GM19240 (cell line): ENCODE results near the gene KRTAP12-2.
"Not testable (repeated sequence)": the region's sequence is repeated elsewhere in the genome, so short reads cannot be mapped to it uniquely, and the experiment has no call there.

Source experiments
- DNase-seq: peaks from one replicate; pipeline ENCODE4 v3.0.0; 2011; ENCODE audit warnings: low spot score; ENCODE audit not compliant: insufficient read length

The KRTAP12-2 gene

DNA sequence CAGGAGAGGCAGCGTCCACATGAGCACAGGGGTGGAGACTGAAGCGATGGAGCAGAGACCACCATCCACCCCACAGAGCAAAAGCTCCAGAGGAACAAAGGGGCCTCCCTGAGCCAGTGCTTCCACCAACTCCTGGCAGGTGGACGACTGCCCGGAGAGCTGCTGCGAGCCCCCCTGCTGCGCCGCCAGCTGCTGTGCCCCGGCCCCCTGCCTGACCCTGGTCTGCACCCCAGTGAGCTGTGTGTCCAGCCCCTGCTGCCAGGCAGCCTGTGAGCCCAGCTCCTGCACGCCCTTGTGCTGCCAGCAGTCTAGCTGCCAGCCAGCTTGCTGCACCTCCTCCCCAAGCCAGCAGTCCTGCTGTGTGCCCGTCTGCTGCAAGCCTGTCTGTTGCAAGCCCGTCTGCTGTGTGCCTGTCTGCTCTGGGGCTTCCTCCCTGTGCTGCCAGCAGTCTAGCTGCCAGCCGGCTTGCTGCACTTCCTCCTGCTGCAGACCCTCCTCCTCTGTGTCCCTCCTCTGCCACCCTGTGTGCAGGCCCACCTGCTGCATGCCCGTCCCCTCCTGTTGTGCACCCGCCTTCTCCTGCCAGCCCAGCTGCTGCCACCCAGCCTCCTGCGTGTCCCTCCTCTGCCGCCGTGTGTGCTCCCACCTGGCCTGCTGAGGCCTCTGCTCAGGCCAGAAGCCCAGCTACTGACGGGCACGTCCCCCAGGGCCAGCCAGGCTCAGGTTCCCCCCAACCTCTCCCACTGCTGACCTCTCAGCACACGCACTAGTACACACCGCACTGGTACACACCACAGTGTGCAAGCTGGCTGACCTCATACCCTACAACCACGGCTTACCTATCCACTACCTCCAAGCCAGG lies 35.6 kb upstream of the KRTAP12-2 start:
- DNase-seq, result no peak

DNA sequence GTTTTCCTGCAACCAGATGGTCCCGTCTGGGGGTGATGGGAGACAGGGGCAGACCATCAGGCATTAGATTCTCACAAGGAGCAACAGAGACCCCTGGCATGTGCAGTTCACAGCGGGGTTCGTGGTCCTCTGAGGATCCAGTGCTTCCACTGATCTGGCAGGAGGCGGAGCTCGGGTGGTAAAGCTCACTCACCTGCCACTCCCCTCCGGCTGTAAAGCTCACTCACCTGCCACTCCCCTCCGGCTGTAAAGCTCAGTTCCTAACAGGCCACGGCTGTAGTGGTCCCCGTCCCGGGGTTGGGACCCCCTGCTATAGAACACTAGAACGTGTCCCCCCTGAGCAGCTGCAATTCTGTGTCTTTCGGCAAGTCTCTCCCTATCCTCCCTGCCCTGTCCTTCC lies 34.8 kb upstream of the KRTAP12-2 start:
- DNase-seq, result no peak

DNA sequence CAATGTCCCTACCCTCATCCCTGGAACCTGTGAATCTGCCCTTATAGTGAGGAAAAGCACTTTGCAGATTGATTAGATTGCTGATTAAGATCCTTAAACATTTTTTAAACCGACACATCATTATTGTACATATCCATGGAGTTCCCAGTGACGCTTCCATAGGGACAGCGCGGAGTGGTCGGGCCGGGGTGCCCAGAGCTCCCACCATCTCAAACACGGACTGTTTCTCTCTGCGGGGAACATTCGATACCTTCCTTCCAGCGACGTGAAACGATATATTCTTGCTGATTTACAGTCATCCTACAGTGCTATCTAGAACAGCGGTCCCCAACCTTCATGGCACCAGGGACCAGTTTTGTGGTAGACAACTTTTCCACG lies 34.3 kb upstream of the KRTAP12-2 start:
- DNase-seq, result no peak

DNA sequence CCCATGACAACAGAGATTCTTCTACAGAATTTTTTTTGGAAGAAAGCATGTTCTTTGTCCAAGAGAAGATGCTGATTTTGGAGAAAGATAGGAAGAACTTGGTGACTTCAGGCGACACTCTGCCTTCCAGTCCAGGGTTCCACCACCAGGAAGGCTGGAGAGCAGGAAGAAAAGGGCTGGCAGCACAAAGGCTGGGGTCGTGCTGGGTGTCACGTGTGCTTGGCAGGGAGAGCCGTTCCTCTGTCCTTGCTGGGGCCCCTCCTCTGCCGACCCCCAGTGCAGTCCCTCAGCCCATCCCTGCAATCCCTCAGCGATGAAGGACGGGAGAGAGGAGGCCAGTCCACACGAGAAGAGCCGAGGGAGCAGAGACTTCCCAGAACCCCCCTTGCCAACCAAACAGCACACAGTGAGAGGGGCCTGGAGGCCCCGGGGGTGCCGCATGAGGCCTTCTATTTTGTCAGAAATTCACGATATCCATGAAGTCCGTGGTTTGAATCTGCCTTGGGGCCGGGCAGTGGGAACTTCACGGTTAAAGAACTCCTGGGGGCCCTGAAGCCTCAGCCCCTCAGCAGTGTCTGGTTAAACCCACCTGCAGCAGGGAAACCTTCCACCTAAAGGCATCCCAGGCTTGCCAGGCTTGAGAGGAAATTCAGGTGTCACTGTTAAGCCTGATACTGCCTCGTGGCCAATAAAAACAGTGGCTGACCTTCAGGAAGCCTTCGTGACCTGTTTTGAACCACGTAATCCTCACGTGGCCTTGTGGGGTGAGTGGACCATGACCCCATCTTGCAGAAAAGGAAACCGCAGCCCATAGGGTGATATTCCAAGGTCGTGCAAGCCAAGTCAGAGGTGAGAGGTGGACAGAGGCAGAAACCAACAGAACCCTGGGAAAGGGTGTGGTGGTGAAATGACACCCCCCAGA lies 33.6 kb upstream of the KRTAP12-2 start:
- no peak for DNase-seq

DNA sequence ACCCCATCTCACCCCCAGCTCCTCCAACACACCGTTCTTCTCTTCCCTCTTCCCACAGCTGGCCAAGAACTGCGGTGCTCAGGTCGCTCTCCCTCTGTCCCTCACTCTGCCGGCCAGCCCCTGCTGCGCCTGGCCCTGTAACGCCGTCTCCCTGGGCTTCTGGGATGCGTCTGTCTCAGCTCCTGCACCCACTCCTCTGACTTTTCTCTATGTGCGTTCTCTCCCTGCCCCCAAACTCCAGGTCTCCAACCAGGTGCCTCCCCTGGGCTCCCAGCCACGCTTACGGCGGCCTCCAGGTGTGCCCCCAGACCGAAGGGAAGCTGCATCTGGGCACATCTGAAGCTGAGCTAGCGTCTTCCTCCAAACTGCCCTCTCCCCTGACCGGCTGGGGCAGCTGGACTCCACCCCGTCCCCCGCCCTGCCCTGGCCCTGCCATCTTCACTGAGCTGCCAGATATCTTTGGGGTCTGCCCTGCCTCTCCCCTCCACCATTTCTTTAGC lies 32.8 kb upstream of the KRTAP12-2 start:
- no peak for DNase-seq

DNA sequence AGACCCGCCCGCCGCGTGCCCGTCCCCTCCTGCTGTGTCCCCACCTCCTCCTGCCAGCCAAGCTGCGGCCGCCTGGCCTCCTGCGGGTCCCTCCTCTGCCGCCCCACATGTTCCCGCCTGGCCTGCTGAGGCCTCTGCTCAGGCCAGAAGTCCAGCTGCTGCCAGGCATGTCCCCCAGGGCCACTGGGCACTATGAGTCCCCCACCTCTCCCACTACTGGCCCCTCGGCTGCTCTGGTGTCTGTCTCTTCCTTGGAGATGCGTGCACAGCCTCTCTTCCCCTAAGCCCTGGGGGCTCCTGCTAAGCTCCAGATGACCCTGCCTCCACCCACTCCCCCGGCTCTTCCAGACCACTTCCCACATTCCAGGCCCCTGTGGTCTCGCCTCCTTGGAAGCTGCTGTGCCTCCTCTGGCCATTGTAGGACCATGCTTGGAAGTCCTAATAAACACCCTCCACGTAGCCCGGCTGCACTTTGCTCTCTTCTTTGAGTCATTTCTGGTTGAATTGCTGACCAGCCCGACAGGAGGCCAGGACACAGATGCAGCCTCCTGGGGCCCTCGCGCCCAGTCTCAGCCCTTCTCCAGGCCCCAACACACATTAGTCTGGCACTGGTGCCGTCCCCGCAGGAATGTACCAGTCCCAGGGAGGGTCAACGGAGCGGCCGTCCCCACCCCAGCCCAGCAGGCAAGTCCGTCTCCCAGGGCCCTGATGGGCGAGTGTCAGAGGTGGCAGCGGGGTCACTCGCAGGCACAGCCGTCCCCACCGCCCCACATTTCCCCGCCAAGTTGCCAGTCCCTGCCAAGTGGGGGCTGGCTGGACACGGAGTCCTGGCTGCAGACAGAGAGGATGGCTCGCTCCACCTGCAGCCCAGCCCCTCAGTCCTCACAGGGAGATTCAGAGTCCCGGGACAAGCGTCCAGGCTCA lies 31.3 kb upstream of the KRTAP12-2 start:
- no peak for DNase-seq

GRCh38 chr21:44697172-44697810 lies 30.6 kb upstream of the KRTAP12-2 start, which contains the start of gene KRTAP10-12:
Gene KRTAP10-12 (plus strand): TSS chr21:44697172. CDS start chr21:44697202, 30 bp downstream.
- not testable (repeated sequence) for DNase-seq

DNA sequence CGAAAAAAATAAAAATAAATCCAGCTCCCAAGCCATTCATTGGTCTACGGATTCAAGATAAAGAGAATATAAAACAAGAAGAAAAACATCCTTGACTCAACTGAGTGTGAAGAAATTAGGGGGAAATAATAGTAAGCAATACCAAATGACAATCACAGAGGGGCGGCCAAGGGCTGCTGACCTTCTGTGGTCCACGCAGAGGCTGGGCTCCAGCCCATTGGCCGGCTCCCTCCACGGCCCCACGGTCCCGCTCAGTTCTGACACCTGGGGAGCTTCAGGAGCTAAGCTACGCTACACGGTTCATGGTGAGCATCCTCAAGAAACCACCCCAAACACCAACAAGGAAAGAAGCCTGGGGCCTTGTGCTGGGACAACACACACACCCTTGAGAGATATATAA lies 29.8 kb upstream of the KRTAP12-2 start:
- DNase-seq, result no peak

DNA sequence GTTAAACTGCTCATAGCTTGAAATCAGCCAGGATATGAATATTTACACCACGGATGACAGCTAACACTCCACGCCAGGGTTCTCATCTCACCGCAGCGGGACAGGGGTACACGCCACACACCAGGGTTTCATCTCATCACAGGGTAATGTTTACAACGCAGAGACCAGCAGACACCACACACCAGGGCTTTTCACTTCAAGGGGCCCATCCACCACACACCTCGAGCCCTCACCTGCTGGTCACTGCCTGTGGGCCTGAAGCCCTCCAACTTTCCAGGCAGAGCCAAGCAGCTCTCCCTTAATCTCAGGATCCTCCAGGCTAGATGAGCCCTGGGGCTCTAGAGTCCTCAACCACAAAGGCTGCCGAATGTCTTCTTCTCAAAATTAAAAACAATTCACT lies 28.9 kb upstream of the KRTAP12-2 start:
- no peak for DNase-seq

- no peak for DNase-seq
These were observed 28.5 kb upstream of the KRTAP12-2 start for GRCh38 chr21:44695184-44695583.

GRCh38 chr21:44694776-44695175 lies 28.0 kb upstream of the KRTAP12-2 start:
- no peak for DNase-seq

- DNase-seq, result no peak
These were observed 26.2 kb upstream of the KRTAP12-2 start for GRCh38 chr21:44692798-44693512.

DNA sequence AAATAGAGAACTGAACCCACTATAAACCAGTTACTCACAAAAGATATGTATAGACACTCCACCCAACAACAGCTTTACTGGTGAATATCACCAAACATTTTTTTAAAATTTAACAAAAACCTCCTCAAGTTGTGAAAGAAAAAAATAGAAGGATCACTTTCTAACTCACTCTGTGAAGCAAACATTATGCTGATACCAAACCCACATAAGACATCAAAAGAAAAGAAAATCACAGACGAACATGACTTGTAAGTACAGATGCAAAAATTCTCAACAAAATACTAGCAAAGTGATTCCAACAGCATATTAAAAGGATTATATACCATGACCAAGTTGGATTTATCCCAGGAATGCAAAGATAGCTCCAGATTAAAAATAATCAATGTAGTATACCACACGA lies 25.0 kb upstream of the KRTAP12-2 start:
- no peak for DNase-seq

- not testable (repeated sequence) for DNase-seq
These were observed 23.0 kb upstream of the KRTAP12-2 start for GRCh38 chr21:44689740-44690139.

GRCh38 chr21:44687671-44688070 lies 20.9 kb upstream of the KRTAP12-2 start:
- DNase-seq, result no peak

DNA sequence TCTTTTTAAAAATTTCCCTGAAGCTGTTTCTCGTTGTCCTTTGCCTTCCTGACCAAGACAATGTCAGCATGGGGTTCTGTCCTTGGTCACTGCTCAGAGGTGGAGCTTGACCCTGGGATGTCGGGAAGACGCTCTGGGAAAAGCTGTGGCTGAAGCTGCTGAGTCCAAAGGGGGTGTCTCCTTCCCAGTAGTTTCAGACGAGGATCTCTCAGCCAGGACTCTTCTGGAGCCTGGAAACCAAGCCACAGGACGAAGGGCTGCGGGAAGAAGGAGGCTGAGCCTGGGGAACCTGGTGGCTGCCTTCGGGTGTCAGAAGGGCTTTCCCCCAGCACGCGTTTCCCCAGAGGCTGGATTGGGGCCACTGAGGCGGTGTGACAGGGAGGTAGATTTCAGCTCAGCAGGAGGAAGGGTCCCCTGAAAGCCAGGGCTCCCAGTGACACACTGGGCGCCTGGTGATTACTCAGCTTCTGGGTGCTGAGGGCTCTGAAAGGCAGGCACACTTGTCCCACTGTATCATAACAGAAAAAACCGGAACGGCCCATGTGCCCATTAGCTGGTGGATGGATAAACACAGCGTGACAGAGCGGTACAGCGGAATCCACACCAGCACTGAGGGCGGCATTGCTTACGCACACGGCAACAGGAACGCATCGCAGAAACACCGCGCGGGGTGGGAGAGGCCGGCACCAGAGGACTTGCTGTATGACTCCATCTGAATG lies 20.3 kb upstream of the KRTAP12-2 start:
- no peak for DNase-seq

DNA sequence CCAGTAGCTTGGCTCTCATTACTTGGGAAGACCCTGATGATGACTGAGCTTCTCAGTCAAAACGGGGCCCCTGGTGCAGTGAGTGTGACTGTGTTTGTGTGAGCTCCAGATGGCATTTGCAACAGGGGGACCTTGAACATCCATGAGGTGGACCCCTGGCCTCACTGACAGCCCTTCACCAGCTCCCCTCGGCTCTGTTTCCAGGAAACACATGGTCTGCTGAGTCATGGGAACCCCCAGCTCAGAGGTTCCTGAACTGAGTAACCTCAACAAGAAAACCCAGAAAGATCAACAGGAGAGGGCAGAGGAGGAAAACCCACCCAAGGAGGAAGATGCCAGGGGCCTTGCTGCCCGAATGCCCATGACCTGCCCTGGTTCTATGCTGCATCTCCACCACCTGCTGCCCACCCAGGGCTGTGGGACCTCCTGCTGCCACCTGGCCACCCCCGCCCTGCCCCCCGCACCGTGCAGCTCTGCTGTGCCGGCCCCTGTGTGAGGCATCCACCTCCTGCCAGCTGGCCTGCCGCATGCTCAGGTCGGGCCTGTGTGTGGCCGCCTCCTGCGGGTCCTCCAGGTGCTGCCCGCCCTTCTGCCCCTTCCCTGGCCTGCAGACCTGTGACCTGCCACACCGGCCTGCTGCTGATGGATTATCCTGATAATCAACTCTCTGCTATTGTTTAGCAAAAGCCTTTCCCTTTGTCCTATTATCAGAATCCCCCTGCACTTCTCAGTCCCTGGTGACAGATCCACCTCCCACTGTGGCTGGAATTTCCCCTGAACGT lies 19.5 kb upstream of the KRTAP12-2 start:
- no peak for DNase-seq

DNA sequence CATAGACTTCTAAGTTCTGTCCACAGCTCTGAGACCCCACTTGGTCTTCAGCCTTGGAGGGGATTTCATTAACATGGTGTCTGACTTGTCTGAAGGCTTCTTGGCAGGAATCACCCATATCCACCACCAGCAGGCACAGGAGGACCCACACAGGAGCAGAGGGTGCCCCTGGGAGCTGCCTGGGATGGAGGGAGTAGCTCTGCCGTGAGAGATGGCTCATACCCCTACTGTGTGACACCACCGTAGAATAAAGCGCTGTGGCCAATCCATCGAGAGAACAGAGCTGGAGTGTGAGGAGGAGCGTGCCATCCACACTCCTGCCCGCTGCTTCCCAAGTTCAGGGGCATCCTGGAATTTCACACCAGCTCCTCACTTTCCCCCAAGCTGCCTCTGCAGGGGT lies 18.3 kb upstream of the KRTAP12-2 start:
- not testable (repeated sequence) for DNase-seq
